MV-4-11 (cell line): Measurements from ENCODE around the gene ELMO2.

Experiments used
- DNase-seq: peaks from one replicate; lab custom pipeline; 2025; lab: John Stamatoyannopoulos, UW

The ELMO2 gene

GRCh38 chr20:46333161-46333991, 73.0 kb downstream of the ELMO2 start:
- no peak for DNase-seq

- no peak for DNase-seq
Measured at GRCh38 chr20:46332373-46333160, 73.8 kb downstream of the ELMO2 start.

GRCh38 chr20:46331611-46332361, 74.6 kb downstream of the ELMO2 start:
- DNase-seq = no peak

DNA sequence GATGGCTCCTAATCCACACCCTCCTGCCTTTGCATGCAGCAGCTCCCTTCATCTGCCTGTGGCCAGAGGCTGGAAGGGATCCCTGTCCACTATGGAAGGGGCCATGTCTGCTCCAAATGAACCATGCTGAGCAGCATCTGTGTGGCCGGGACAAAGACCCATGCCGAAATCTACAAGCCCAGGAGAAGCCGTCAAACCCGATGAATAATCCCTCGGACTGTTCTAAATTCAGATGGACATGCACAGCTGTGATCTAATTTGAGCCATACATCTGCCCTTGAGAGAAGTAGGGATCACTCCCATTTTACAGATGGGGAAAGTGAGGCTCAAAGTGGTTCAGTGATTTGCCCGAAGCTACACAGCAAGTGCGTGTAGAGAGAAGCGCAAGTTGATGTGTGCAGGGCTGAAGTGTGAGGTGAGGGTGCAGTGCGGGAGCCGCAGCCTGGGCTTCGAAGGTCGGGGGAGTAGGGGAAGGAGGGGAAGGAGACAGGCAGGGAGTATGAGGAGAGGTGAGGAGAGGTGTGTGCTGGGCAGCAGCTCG, 75.5 kb downstream of the ELMO2 start:
- DNase-seq = no peak

GRCh38 chr20:46330072-46330763, 76.2 kb downstream of the ELMO2 start:
- DNase-seq = no peak

DNA sequence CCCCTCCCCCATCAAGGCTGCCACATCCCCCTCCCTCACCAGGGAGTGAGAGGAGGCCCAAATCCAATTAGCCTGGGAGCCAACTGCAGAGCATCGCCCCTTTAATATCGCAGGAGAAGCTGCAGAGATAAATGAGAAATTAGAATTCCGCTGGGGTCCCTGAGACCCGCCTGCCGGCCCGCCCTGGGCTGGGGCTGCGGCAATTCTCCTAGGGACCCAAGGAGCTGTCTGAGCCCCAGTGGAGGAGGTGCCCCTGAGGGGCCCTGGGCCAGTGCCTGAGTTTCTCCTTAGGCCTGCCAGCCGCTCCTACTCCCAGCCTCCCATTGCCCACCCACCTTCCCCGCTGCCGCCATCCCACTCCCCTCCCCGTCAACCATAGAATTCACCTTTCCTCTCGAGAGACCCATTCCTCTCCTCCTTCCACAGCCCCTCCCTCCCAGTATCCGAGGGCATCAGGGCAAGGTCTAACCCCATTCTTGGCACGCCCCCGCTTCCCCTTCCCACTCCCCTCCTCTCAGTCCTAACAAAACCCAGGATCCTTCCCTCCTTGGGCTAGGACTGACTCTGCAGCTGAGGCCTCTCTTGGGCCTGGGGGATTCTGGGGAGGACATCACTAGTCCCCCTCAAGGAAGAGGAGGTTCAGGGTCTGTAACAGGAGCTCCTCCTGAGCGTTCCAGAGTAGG, 78.1 kb downstream of the ELMO2 start:
- DNase-seq = no peak

DNA sequence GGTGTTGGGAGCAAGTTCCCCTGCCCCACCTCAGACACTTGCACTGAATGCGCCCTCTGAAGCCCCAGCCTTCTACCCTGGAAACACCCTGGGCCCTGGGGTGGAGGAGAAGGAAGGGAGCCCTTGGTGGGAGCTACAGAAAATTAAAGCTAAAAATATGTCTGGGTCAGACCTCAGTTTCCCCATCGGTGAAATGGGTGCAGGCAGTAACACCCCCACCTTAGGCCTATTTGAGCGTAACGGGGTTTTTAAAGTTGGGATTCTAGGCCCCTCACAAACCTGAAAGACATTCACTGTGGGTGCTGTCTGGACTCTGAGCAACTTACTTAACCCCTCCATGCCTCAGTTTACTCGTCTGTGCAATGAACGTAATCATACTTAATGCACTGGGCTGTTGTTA, 78.9 kb downstream of the ELMO2 start:
- DNase-seq = no peak

GRCh38 chr20:46325789-46326188, 80.6 kb downstream of the ELMO2 start:
- DNase-seq = no peak

GRCh38 chr20:46324960-46325703, 81.3 kb downstream of the ELMO2 start:
- peak; percentile 20 for DNase-seq

- DNase-seq = no peak
Measured at GRCh38 chr20:46324379-46324778, 82.0 kb downstream of the ELMO2 start.

DNA sequence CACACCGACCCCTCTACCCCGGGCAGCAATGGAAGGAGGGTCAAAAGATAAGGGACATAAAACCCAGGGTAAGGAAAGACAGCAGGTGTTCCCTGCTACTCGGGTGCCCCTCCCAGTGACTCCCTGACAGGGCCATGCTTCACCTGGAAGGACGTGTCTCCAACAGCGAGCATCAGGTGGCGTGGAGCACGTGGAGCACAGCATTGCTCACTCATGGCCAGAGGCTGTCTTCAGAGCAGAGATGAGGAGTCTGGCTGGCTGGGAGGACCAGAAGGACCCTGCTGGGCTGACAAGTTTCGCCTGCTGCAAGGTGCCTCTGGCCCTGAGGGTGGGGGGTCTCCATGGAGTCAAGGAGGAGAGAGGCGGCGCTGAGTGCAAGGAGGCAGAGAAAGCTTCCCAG, 82.9 kb downstream of the ELMO2 start:
- DNase-seq = no peak

DNA sequence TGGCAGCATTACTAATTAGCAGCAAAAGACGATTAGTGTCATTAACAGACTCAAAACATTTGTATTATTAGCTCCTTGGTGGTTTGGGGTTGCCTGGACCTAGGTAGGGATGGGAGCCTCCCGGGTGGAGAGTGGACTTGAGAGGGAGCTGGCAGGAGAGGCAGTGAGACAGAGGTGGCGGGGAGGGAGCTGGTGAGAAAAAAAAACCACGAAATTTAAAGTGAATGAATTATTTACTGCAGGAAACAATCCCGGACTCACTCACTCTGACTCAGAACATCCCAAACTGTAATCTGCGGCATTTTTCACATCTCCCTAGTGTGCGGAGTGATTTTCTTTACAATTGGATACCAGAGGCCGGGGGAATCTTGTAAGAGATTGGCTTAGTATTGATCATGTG, 83.8 kb downstream of the ELMO2 start:
- DNase-seq = no peak

GRCh38 chr20:46317685-46318177, 88.7 kb downstream of the ELMO2 start:
- no peak for DNase-seq

- DNase-seq = no peak
Measured at GRCh38 chr20:46316984-46317684, 89.3 kb downstream of the ELMO2 start.
